DMS153 (cell line): ENCODE data around the gene CCDC85C.
"Not testable (repeated sequence)": the region's sequence is repeated elsewhere in the genome, so short reads cannot be mapped to it uniquely, and the experiment has no call there.

Experiments used
- DNase-seq: peaks from one replicate; lab custom pipeline; 2025; lab: John Stamatoyannopoulos, UW

CCDC85C gene

GRCh38 chr14:99603471-99604277 is at the start of gene CCDC85C:
Gene CCDC85C, minus strand, starts transcription at chr14:99604207. Its CDS starts 248 bp downstream, at chr14:99603959.
- no peak for DNase-seq

GRCh38 chr14:99651953-99652746 is 48.1 kb upstream of the CCDC85C start:
- DNase-seq: no peak

- DNase-seq: no peak
These were observed 46.2 kb upstream of the CCDC85C start for GRCh38 chr14:99650189-99650588.

- DNase-seq: no peak
These were observed 45.6 kb upstream of the CCDC85C start for GRCh38 chr14:99649643-99650042.

- no peak for DNase-seq
These were observed 45.2 kb upstream of the CCDC85C start for GRCh38 chr14:99649219-99649618.

GRCh38 chr14:99648027-99648784 is 44.2 kb upstream of the CCDC85C start:
- no peak for DNase-seq

GRCh38 chr14:99647411-99647810 is 43.4 kb upstream of the CCDC85C start:
- no peak for DNase-seq

GRCh38 chr14:99645545-99646505 is 41.8 kb upstream of the CCDC85C start:
- no peak for DNase-seq

- no peak for DNase-seq
These were observed 40.9 kb upstream of the CCDC85C start, which contains the start of gene HHIPL1 for GRCh38 chr14:99644723-99645544. Gene HHIPL1, plus strand, starts transcription at chr14:99645129. Its CDS starts 79 bp downstream, at chr14:99645208.

GRCh38 chr14:99644035-99644587 is 40.1 kb upstream of the CCDC85C start:
- no peak for DNase-seq

- DNase-seq: no peak
These were observed 39.3 kb upstream of the CCDC85C start for GRCh38 chr14:99643343-99643742.

- DNase-seq: not testable (repeated sequence)
These were observed 38.8 kb upstream of the CCDC85C start for GRCh38 chr14:99642771-99643170.

- no peak for DNase-seq
These were observed 33.6 kb upstream of the CCDC85C start for GRCh38 chr14:99637624-99638023.

- DNase-seq: no peak
These were observed 32.5 kb upstream of the CCDC85C start for GRCh38 chr14:99636487-99636886.

GRCh38 chr14:99635116-99635515 is 31.1 kb upstream of the CCDC85C start:
- no peak for DNase-seq

GRCh38 chr14:99634443-99634842 is 30.4 kb upstream of the CCDC85C start:
- DNase-seq: no peak

GRCh38 chr14:99633918-99634317 is 29.9 kb upstream of the CCDC85C start:
- DNase-seq: no peak

- DNase-seq: no peak
These were observed 29.1 kb upstream of the CCDC85C start for GRCh38 chr14:99633141-99633540.

GRCh38 chr14:99632410-99633035 is 28.5 kb upstream of the CCDC85C start:
- no peak for DNase-seq
